ENCODE results near the gene AGBL4.

DNA sequence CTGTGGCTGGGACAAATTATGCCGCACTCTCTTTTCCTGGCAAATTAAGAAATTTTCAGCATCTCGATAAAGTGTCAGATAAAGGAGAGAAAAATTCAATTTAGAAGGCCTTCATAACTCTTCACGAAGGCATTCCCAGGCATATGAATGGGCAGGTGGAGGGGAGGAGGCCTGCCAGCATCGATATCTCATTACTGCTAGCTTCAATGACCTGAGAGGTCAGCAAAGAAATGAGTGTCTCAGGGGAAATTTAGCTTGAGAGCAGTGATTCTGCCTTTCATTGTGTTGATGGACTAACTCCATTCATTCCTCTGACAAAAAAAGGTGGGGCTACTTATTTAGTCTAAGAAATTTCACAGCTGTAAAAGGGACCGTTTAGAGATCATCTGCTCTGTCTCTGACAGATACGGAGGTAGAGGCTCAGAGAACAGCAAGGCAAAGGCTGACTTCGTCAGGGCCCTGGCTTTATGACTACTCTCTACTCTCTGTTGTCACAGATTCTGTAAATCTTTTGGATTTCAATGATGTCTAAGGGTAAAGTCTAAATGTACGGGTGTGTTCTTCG lies 1035.0 kb downstream of the AGBL4 start:
- TF ChIP-seq POLR2A (IDR thresholded peaks at IDR 0.05) = no peak
- TF ChIP-seq, protein P1, sequence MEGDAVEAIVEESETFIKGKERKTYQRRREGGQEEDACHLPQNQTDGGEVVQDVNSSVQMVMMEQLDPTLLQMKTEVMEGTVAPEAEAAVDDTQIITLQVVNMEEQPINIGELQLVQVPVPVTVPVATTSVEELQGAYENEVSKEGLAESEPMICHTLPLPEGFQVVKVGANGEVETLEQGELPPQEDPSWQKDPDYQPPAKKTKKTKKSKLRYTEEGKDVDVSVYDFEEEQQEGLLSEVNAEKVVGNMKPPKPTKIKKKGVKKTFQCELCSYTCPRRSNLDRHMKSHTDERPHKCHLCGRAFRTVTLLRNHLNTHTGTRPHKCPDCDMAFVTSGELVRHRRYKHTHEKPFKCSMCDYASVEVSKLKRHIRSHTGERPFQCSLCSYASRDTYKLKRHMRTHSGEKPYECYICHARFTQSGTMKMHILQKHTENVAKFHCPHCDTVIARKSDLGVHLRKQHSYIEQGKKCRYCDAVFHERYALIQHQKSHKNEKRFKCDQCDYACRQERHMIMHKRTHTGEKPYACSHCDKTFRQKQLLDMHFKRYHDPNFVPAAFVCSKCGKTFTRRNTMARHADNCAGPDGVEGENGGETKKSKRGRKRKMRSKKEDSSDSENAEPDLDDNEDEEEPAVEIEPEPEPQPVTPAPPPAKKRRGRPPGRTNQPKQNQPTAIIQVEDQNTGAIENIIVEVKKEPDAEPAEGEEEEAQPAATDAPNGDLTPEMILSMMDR (IDR thresholded peaks at IDR 0.05) = no peak
